ENCODE measurements around the gene NECTIN2.

The NECTIN2 gene

GRCh38 chr19:44845612-44846454 is at the start of gene NECTIN2:
Gene NECTIN2 (plus strand): TSS chr19:44846297. CDS start chr19:44846526, 229 bp downstream.
- no peak for TF ChIP-seq GATA3 (IDR thresholded peaks at IDR 0.05; ENCODE audit: low read depth, low read length)
- TF ChIP-seq GATA2 (IDR thresholded peaks at IDR 0.05; ENCODE audit: low read depth, low read length), result no peak

DNA sequence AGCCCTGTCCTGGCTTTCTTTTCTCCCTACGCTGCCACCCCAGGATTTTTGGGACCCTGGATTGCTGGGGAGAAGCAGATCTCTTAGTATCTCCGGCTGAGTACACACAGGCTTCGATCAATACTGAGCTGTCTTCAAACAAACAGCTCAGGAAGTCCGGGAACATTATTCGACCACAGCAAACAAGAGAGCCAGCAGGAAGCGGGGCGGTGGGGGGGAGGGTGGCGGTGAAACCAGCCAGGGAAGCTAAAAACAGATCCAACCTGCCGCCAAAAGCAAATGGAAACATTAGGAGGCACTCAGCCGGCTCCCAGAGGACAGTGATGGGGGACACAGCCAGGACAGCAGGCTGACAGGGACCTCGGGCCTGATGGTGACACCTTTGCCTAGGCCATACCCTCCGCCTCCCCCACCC is 49.4 kb upstream of the NECTIN2 start:
- TF ChIP-seq GATA3 (IDR thresholded peaks at IDR 0.05; ENCODE audit: low read depth, low read length), result no peak
- TF ChIP-seq GATA2 (IDR thresholded peaks at IDR 0.05; ENCODE audit: low read depth, low read length), result no peak

- TF ChIP-seq GATA2 (IDR thresholded peaks at IDR 0.05; ENCODE audit: low read depth, low read length) (no peak), GATA3 (IDR thresholded peaks at IDR 0.05; ENCODE audit: low read depth, low read length) (no peak)
Observed at GRCh38 chr19:44799627-44800346, 46.3 kb upstream of the NECTIN2 start.

DNA sequence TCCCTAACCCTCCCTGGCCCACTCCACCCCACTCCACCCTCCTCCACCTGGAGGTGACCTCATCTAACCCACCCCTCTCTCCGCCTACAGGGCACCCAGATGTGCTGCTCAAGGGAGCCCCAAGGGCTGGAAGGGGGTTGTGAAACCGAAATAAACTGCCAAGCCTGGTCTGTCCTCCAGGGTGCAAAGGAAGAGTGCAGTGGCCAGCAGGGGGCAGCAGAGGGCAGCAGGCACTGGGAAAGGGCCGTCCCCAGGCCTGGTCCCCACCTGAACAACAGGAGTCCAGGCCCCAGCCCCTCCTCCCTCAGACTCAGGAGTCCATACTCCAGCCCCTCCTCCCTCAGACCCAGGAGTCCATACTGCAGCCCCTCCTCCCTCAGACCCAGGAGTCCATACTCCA is 45.6 kb upstream of the NECTIN2 start:
- TF ChIP-seq GATA2 (IDR thresholded peaks at IDR 0.05; ENCODE audit: low read depth, low read length) (no peak), GATA3 (IDR thresholded peaks at IDR 0.05; ENCODE audit: low read depth, low read length) (no peak)

DNA sequence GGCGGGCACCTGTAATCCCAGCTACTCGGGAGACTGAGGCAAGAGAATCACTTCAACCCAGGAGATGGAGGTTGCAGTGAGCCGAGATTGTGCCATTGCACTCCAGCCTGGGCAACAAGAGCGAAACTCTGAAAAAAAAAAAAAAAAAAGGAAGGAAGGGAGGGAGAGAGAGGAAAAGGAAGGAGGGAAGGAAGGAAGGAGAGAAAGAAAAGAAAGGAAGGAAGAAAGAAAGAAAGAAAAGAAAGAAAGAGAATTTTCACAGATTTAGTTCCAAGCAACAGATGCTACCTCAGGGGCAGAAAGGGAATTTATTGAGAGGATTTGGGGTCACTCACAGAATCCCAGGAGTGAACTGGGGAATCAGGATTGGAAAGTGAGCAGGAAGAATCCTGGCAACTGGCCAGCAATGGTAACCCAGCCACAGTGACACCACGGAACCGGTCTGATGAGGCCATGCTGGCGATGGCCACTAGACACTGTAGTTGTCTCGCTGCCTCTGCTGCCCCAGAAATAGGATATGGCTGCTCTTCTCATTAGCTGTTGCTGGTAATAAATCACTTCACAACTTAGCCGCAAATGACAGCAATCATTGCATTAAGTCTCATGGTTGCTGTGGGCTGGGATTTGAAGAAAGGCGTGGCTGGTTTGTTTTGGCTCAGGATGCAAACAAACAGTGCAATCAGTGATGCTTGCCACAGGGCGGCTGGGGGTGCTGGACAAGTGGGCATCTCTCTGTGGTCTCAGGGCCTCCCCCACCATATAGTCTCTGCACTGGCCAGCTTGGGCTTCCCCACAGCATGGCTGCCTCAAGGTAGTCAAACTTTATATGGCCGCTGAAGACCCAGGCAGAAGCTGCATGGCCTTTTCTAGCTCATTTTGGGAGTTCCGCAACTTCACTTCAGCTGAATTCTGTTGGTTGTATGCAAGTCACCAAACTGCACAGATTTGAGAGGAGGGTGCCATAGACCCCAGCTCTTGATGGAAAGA is 42.4 kb upstream of the NECTIN2 start:
- no peak for TF ChIP-seq GATA3 (IDR thresholded peaks at IDR 0.05; ENCODE audit: low read depth, low read length)
- TF ChIP-seq GATA2 (IDR thresholded peaks at IDR 0.05; ENCODE audit: low read depth, low read length), result no peak

DNA sequence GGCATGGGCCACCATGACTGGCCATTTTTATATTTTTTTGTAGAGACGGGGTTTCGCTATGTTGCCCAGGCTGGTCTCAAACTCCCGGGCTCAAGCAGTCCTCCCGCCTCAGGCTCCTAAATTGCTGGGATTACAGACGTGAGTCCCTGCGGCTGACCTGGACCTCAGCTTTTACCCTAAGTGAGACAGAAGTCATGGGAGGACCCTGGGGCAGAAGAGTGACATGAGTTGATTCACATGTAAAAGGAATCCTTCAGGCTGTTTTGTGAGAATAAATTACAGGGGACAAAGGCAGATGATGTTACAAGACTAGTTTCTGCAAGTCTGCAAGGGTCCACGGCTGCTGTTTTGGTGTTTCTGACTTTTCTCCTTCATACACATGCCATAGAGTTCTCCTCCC is 39.8 kb upstream of the NECTIN2 start:
- no peak for TF ChIP-seq GATA3 (IDR thresholded peaks at IDR 0.05; ENCODE audit: low read depth, low read length)
- no peak for TF ChIP-seq GATA2 (IDR thresholded peaks at IDR 0.05; ENCODE audit: low read depth, low read length)

DNA sequence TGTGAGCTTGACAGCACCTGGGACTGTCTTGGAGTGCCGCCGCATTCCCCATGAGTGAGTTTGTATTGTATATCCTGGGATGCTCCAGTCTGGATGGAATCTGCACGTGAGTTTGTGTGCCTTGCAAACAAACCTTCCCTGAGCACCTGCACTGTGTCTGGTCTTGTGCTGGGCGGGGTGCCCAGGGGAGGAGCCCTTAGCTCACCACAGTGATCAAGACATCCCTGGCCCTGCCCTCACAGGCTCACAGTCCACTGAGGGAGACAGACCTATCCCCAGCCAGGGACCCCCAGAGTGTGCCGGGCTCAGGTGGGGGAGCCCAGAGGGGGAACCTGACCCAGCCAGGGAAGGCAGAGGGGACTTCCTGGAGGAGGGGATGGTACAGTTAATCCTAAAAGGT is 38.9 kb upstream of the NECTIN2 start:
- no peak for TF ChIP-seq GATA2 (IDR thresholded peaks at IDR 0.05; ENCODE audit: low read depth, low read length)
- TF ChIP-seq GATA3 (IDR thresholded peaks at IDR 0.05; ENCODE audit: low read depth, low read length), result no peak

DNA sequence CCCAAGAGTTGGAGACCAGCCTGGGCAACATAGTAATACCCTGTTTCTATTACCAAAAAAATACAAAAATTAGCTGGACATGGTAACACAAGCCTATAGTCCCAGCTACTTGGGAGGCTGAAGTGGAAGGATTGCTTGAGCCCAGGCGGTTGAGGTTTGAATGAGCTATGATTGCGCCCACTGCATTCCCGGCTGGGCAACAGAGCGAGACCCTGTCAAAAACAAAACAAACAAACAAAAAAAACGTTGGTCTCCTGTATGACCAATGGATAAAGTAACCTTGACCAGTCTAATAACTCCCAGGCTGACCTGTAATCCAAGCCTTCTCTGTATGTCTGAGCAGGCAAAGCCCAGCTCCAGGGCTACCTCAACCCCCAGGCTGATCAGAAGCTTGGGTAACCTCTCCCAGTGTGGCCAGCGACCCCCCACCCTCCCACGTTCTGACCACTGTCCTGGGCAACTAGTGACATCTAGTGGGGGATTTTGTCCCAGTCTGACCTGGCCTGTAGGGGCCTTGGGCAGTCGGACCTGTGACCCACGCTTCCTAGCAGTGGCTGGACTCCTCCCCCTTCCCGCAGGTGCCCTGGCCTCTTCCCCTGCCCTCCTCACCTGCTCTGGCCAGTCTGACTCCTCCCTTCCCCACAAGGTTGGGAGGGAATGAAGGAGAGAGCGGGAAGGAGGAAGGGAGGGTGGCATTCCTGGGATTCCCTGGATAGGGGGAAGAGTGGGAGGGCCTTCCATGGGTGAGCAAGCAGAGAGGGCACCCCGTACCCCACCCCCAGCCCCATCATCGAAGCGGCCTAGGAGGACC is 38.2 kb upstream of the NECTIN2 start:
- no peak for TF ChIP-seq GATA2 (IDR thresholded peaks at IDR 0.05; ENCODE audit: low read depth, low read length)
- TF ChIP-seq GATA3 (IDR thresholded peaks at IDR 0.05; ENCODE audit: low read depth, low read length), result no peak

DNA sequence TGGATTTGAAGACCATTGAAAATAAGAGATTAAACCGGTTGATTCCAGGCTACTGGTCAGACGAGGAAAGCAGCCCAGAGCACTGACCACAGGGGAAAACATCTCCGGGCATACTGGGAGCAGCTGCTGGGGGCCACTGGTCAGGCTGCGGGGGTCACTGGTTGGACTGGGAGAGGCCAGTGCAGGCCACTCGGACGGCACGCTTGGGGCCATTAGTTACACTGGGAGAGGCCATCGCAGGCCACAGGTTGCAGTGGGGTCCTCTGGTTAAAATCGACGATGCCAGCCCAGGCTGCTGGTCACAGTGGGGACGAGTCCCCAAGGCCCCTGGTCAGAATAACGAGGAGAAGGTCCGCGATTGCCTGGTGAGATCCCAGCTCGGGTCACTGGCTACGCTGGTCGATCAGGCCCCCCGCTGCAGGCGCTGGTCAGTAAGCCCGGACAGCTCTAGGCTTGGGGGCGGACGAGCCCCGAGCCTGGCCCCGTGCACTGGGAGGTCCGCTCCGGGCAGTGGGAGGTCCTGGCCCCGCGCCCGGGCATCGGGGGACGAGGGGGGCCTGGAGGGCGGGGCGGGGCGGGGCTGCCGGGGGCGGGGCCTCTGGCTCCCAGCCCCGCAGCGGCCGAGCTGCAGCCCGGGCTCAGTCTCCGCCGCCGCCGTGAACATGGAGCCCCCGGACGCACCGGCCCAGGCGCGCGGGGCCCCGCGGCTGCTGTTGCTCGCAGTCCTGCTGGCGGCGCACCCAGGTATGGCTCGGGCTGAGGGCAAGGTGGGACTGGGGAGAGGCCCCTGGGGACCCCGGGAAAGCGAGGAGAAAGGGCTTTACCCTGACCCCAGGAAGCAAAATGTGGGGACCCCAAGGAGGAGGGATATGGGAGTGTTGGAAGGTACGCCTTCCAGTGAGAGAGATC is 37.4 kb upstream of the NECTIN2 start, which contains the start of gene BCAM:
TSS of gene BCAM (plus strand) at position 641 of the 909 bp plus-strand sequence. CDS start at position 663, 22 bp downstream.
- TF ChIP-seq GATA2 (IDR thresholded peaks at IDR 0.05; ENCODE audit: low read depth, low read length) (no peak), GATA3 (IDR thresholded peaks at IDR 0.05; ENCODE audit: low read depth, low read length) (no peak)

GRCh38 chr19:44809577-44810233 is 36.4 kb upstream of the NECTIN2 start:
- TF ChIP-seq GATA3 (IDR thresholded peaks at IDR 0.05; ENCODE audit: low read depth, low read length) (no peak), GATA2 (IDR thresholded peaks at IDR 0.05; ENCODE audit: low read depth, low read length) (no peak)

Data from SH-SY5Y (cell line).